Ascending aorta (tissue), 2 donors: ENCODE results near the gene TRPV4. TPM values are rescaled to one million over a fixed set of nuclear protein-coding genes. Genes with fewer than 3 reads are reported as not detected.

ENCODE experiments used
- DNase-seq, 2 donors: peaks; one replicate each; pipeline ENCODE4 v3.0.0-alpha.2; 2019; ENCODE audit warnings: low spot score in 2 of 2
- H3K27ac ChIP-seq, 2 donors: fragments of 200-600 bp; sonication (generic); one replicate each; pipeline ENCODE4 v1.5.1; 2016 to 2017; ENCODE audit warnings: mild to moderate bottlenecking in 1 of 2
- H3K27me3 ChIP-seq: fragments of 200-600 bp; sonication (generic); one replicate; pipeline ENCODE4 v1.5.1; 2017
- H3K36me3 ChIP-seq, 2 donors: fragments of 200-600 bp; sonication (generic); one replicate each; pipeline ENCODE4 v1.5.1; 2016
- H3K4me1 ChIP-seq, 2 donors: fragments of 200-600 bp; sonication (generic); one replicate each; pipeline ENCODE4 v1.5.1; 2016 to 2017; ENCODE audit warnings: mild to moderate bottlenecking in 1 of 2
- H3K4me3 ChIP-seq, 2 donors: fragments of 200-600 bp; sonication (generic); one replicate each; pipeline ENCODE4 v1.5.1; 2016 to 2017; ENCODE audit warnings: mild to moderate bottlenecking in 1 of 2
- H3K9me3 ChIP-seq, 2 donors: fragments of 200-600 bp; sonication (generic); one replicate each; pipeline ENCODE4 v1.5.1; 2016
- CTCF ChIP-seq, 3 experiments: fragments of 200-600 bp in 2 of 3; fragments of 450-650 bp in 1 of 3; sonication (generic) in 2 of 3; IDR thresholded peaks; one replicate each; pipeline ENCODE4 v1.5.1; 2016 to 2019; ENCODE audit warnings: antibody characterized with exemption in 3 of 3, mild to moderate bottlenecking in 1 of 3, moderate library complexity in 1 of 3
- intact Hi-C: fragments of 100-400 bp; cut with DNase I; formaldehyde crosslinking; loops from one replicate; pipeline ENCODE4 v1.15.1; 2023
- total RNA-seq: library from RNA; depleted of rRNA; stranded (reverse); fragments of >200 nt; gene quantifications from one replicate; pipeline ENCODE4 v1.1.0, GENCODE V29; 2016

The TRPV4 gene
- total RNA-seq, 1 donor from 2014 or later = not detected

GRCh38 chr12:109836916-109837315 is 3.7 kb upstream of the TRPV4 start:
- DNase-seq = no peak
- Histone ChIP-seq H3K36me3 (no peaks in the 10 kb centered on the region), H3K27ac (no peak overlapping the region), H3K27me3 (peaks cover 4% of the 10 kb centered on the region), H3K4me3 (no peak overlapping the region), H3K4me1 (no peaks in the 10 kb centered on the region), H3K9me3 (no peaks in the 10 kb centered on the region)
- intact Hi-C loops = no loop called here
- no peak for TF ChIP-seq CTCF (IDR thresholded peaks at IDR 0.05)

GRCh38 chr12:109835827-109836226 is 2.6 kb upstream of the TRPV4 start:
- DNase-seq = no peak
- H3K9me3 ChIP-seq = no peaks in the 10 kb centered on the region
- intact Hi-C loops = no loop called here
- TF ChIP-seq CTCF (IDR thresholded peaks at IDR 0.05) = no peak
- H3K4me1 ChIP-seq = no peaks in the 10 kb centered on the region
- no peak overlapping the region for H3K27ac ChIP-seq
- no peak overlapping the region for H3K4me3 ChIP-seq
- H3K27me3 ChIP-seq = peaks cover 4% of the 10 kb centered on the region
- H3K36me3 ChIP-seq = no peaks in the 10 kb centered on the region

- Histone ChIP-seq H3K36me3 (no peaks in the 10 kb centered on the region), H3K27me3 (peaks cover 4% of the 10 kb centered on the region), H3K27ac (no peak overlapping the region), H3K4me1 (no peaks in the 10 kb centered on the region), H3K4me3 (peak overlapping the region; percentile 46 to 68), H3K9me3 (no peaks in the 10 kb centered on the region)
- no peak for TF ChIP-seq CTCF (IDR thresholded peaks at IDR 0.05)
- no peak for DNase-seq
- intact Hi-C loops = no loop called here
Measured at GRCh38 chr12:109832541-109833306, 474 bp downstream of the TRPV4 start.

- H3K27ac ChIP-seq = no peak overlapping the region
- H3K27me3 ChIP-seq = peaks cover 4% of the 10 kb centered on the region
- H3K4me1 ChIP-seq = no peaks in the 10 kb centered on the region
- no peaks in the 10 kb centered on the region for H3K9me3 ChIP-seq
- TF ChIP-seq CTCF (IDR thresholded peaks at IDR 0.05) = no peak
- intact Hi-C loops = no loop called here
- no peak overlapping the region for H3K4me3 ChIP-seq
- no peaks in the 10 kb centered on the region for H3K36me3 ChIP-seq
- DNase-seq = no peak
Measured at GRCh38 chr12:109831929-109832328, 1.3 kb downstream of the TRPV4 start.

GRCh38 chr12:109831365-109831764 is 1.8 kb downstream of the TRPV4 start:
- H3K36me3 ChIP-seq = no peaks in the 10 kb centered on the region
- TF ChIP-seq CTCF (IDR thresholded peaks at IDR 0.05) = no peak
- intact Hi-C loops = no loop called here
- H3K4me3 ChIP-seq = no peak overlapping the region
- H3K27ac ChIP-seq = no peak overlapping the region
- H3K27me3 ChIP-seq = peaks cover 4% of the 10 kb centered on the region
- DNase-seq = no peak
- H3K9me3 ChIP-seq = no peaks in the 10 kb centered on the region
- H3K4me1 ChIP-seq = no peaks in the 10 kb centered on the region
